ENCODE data around the gene ALPP. TPM values are rescaled to one million over a fixed set of nuclear protein-coding genes. Genes with fewer than 3 reads are reported as not detected.

The ALPP gene
- total RNA-seq, 1 experiment from 2014 or later = 0.20 TPM

DNA sequence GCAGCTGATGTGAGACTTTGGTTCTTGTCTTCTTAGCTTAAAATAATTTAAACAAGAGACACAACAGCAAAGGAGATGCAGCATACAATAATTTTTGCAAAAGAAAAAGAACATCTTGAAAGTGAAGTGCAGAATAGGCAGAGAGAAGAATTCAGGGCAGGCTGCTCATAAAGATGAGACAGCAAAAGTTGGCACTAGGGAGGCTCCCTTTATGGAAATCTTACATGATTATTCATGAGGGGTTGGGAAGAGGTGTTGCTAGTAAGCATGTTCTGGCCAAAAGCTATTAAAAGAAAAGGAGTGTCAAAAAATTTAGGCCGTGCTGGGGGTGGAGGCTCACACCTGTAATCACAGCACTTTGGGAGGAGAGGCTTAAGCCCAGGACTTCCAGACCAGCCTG is 4.2 kb upstream of the ALPP start (continued):
- no peak for TF ChIP-seq USF2 (CRISPR knock-in tag; IDR thresholded peaks at IDR 0.05)
- no peak for TF ChIP-seq EMX1 (CRISPR knock-in tag; IDR thresholded peaks at IDR 0.05)
- no peak for TF ChIP-seq NR1H2 (CRISPR knock-in tag; IDR thresholded peaks at IDR 0.05)
- TF ChIP-seq, protein P1, sequence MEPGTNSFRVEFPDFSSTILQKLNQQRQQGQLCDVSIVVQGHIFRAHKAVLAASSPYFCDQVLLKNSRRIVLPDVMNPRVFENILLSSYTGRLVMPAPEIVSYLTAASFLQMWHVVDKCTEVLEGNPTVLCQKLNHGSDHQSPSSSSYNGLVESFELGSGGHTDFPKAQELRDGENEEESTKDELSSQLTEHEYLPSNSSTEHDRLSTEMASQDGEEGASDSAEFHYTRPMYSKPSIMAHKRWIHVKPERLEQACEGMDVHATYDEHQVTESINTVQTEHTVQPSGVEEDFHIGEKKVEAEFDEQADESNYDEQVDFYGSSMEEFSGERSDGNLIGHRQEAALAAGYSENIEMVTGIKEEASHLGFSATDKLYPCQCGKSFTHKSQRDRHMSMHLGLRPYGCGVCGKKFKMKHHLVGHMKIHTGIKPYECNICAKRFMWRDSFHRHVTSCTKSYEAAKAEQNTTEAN (CRISPR knock-in tag; IDR thresholded peaks at IDR 0.05) = no peak
- TF ChIP-seq ARID4B (CRISPR knock-in tag; IDR thresholded peaks at IDR 0.05; ENCODE audit: borderline replicate concordance) = no peak

- Mint-ChIP-seq H3K36me3 (no peaks in the 10 kb centered on the region), H3K27me3 (ENCODE audit: low read depth) (peaks cover 3% of the 10 kb centered on the region; the same call in 1 of the 2 replicates), H3K4me1 (peaks cover 19% of the 10 kb centered on the region), H3K9me3 (no peaks in the 10 kb centered on the region), H3K27ac (peak overlapping the region; percentile 59), H3K4me3 (no peak overlapping the region)
- DNase-seq (ENCODE audit: low spot score) (peak; percentile 9), ATAC-seq (peak; percentile 20; the same call in 1 of the 2 replicates)
- ChIA-PET CTCF (interaction anchor here (0.8 to 6.1 kb wide), 11 partner anchors 8 to 523 kb away, joined by 3 to 48 read pairs (median 4); no protein-coding TSS in a partner anchor), POLR2A (no interaction called here)
- TF ChIP-seq, protein P2, sequence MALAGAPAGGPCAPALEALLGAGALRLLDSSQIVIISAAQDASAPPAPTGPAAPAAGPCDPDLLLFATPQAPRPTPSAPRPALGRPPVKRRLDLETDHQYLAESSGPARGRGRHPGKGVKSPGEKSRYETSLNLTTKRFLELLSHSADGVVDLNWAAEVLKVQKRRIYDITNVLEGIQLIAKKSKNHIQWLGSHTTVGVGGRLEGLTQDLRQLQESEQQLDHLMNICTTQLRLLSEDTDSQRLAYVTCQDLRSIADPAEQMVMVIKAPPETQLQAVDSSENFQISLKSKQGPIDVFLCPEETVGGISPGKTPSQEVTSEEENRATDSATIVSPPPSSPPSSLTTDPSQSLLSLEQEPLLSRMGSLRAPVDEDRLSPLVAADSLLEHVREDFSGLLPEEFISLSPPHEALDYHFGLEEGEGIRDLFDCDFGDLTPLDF (CRISPR knock-in tag; IDR thresholded peaks at IDR 0.05) = no peak
- TF ChIP-seq TCF7 (CRISPR knock-in tag; IDR thresholded peaks at IDR 0.05; ENCODE audit: low read depth) = no peak
- TF ChIP-seq ARID4B (CRISPR knock-in tag; IDR thresholded peaks at IDR 0.05; ENCODE audit: borderline replicate concordance) = no peak
- TF ChIP-seq ATF6 (CRISPR knock-in tag; IDR thresholded peaks at IDR 0.05) = no peak
- no peak for TF ChIP-seq SMAD4 (CRISPR knock-in tag; IDR thresholded peaks at IDR 0.05)
- TF ChIP-seq GABPB1 (CRISPR knock-in tag; IDR thresholded peaks at IDR 0.05) = no peak
- TF ChIP-seq ZNF671 (CRISPR knock-in tag; IDR thresholded peaks at IDR 0.05) = no peak
- no peak for TF ChIP-seq E2F4 (CRISPR knock-in tag; IDR thresholded peaks at IDR 0.05; ENCODE audit: borderline replicate concordance, low read depth)
- no peak for TF ChIP-seq GRHL2 (CRISPR knock-in tag; IDR thresholded peaks at IDR 0.05; ENCODE audit: insufficient replicate concordance, severe bottlenecking)
- no peak for TF ChIP-seq GTF2I (CRISPR knock-in tag; conservative IDR thresholded peaks at IDR 0.05)
- no peak for TF ChIP-seq CTCF (IDR thresholded peaks at IDR 0.05)
- TF ChIP-seq E2F5 (CRISPR knock-in tag; IDR thresholded peaks at IDR 0.05) = no peak
- no peak for TF ChIP-seq CBFB (CRISPR knock-in tag; IDR thresholded peaks at IDR 0.05; ENCODE audit: low read depth)
Measured at GRCh38 chr2:232375164-232375563, 3.4 kb upstream of the ALPP start.
